Heart left ventricle (tissue), 13 donors: Measurements from ENCODE around the gene SYPL1.

ENCODE experiments used
- CTCF ChIP-seq, 12 donors: fragments of 200-600 bp; sonication (generic) in 4 of 12; IDR thresholded peaks; one replicate each; pipeline versions ENCODE4 v1.5.0 to v1.8.0; 2018 to 2022; ENCODE audit warnings: antibody characterized with exemption in 12 of 12, mild to moderate bottlenecking in 5 of 12
- POLR2A ChIP-seq, 2 donors: fragments of 450-650 bp; IDR thresholded peaks; one replicate each; pipeline ENCODE4 v1.6.1; 2017; ENCODE audit warnings: antibody characterized with exemption in 2 of 2, mild to moderate bottlenecking in 2 of 2, moderate library complexity in 2 of 2
- donor health status: ischemic (EF 13 %, LVEDD 7.1; RV severe dilation, severe dysfunction).
- donor health status: DM: no; HTN: yes; CAD: no.
- donor health status: DM: no; HTN: no; CAD: no.
- donor health status: ischemic (EF 25% LVEDD 6.9; RV normal size, moderate dysfunction).
- donor health status: ischemic (EF 25% LVEDD 5.7; RV mildly dilated, moderate dysfunction).
- donor health status: ischemic (EF 35%, LVEDD 5.7; RV mildly dilated, moderate dysfunction).
- donor health status: nonischemic (EF 11% LVEDD 7.7; RV severe dilation, severe dysfunction).
- donor health status: DM: yes; HTN: yes; CAD: no.
- donor health status: PGD.
- donor health status: ischemic (EF 29% LVEDD 5.4; RV normal size, mild dysfunction).
- donor health status: nonischemic (EF 23%, LVEDD 6.1; RV moderate dilation, normal function).

GRCh38 chr7:106063692-106064091, 48.4 kb downstream of the SYPL1 start:
- TF ChIP-seq POLR2A (IDR thresholded peaks at IDR 0.05) (no peak), CTCF (IDR thresholded peaks at IDR 0.05) (no peak)
